ENCODE results near the gene GPR132.

GRCh38 chr14:105029402-105029801, 35.8 kb downstream of the GPR132 start:
- TF ChIP-seq, protein P1, sequence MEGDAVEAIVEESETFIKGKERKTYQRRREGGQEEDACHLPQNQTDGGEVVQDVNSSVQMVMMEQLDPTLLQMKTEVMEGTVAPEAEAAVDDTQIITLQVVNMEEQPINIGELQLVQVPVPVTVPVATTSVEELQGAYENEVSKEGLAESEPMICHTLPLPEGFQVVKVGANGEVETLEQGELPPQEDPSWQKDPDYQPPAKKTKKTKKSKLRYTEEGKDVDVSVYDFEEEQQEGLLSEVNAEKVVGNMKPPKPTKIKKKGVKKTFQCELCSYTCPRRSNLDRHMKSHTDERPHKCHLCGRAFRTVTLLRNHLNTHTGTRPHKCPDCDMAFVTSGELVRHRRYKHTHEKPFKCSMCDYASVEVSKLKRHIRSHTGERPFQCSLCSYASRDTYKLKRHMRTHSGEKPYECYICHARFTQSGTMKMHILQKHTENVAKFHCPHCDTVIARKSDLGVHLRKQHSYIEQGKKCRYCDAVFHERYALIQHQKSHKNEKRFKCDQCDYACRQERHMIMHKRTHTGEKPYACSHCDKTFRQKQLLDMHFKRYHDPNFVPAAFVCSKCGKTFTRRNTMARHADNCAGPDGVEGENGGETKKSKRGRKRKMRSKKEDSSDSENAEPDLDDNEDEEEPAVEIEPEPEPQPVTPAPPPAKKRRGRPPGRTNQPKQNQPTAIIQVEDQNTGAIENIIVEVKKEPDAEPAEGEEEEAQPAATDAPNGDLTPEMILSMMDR (IDR thresholded peaks at IDR 0.05) = no peak
- no peak for TF ChIP-seq SIN3A (IDR thresholded peaks at IDR 0.05; ENCODE audit: borderline replicate concordance, insufficient read depth, low read depth, low read length)
